IMR-90 (cell line): ENCODE measurements around the gene CARD16. TPM values are rescaled to one million over a fixed set of nuclear protein-coding genes. Genes with fewer than 3 reads are reported as not detected.
"Not testable (repeated sequence)": the region's sequence is repeated elsewhere in the genome, so short reads cannot be mapped to it uniquely, and the experiment has no call there.

Experiments used
- ATAC-seq: fragments of 200-7000 bp; cut with Tn5 transposase; 2 replicates; pipeline ENCODE4 v1.9.1; 2020; ENCODE audit warnings: low read depth, mild to moderate bottlenecking, moderate library complexity
- BruUV-seq: library from RNA; stranded (reverse); fragments of 400-500 nt; replicated peaks from 2 replicates; lab custom pipeline; 2021; lab: Mats Ljungman, UMichigan
- CTCF ChIA-PET: fragments of 300-600 bp; formaldehyde crosslinking; extraction: SDS; loops from one replicate; lab custom pipeline; 2021; ENCODE audit warnings: antibody characterized with exemption; lab: Yijun Ruan, JAX
- POLR2A ChIA-PET: fragments of 300-600 bp; sonication (Branson Sonifier 250); formaldehyde crosslinking; loops from one replicate; lab custom pipeline; 2022; ENCODE audit warnings: antibody characterized with exemption; ENCODE audit not compliant: unreplicated experiment; lab: Charles Lee
- DNase-seq: peaks from one replicate; pipeline ENCODE4 v3.0.0; 2013
- H2AFZ ChIP-seq: replicated peaks from 2 replicates; pipeline ENCODE3; 2013; ENCODE audit warnings: low read length, mild to moderate bottlenecking; ENCODE audit not compliant: poor library complexity
- H2AK5ac ChIP-seq: 2 replicates; pipeline ENCODE4 v1.6.1; 2013; ENCODE audit warnings: low read depth, low read length, inconsistent platforms
- H2AK9ac ChIP-seq: replicated peaks from 2 replicates; pipeline ENCODE3; 2013; ENCODE audit warnings: mild to moderate bottlenecking, low read depth, low read length, moderate library complexity; ENCODE audit not compliant: poor library complexity
- H2BK120ac ChIP-seq: 2 replicates; pipeline ENCODE4 v1.6.1; 2013; ENCODE audit warnings: low read depth, low read length, inconsistent platforms
- H2BK15ac ChIP-seq: 3 replicates; pipeline ENCODE4 v1.6.1; 2013; ENCODE audit warnings: low read depth, low read length, inconsistent platforms
- H2BK20ac ChIP-seq: 2 replicates; pipeline ENCODE4 v1.6.1; 2013; ENCODE audit warnings: low read depth, mild to moderate bottlenecking, inconsistent platforms, low read length, moderate library complexity
- H2BK5ac ChIP-seq: 2 replicates; pipeline ENCODE4 v1.6.1; 2013; ENCODE audit warnings: mild to moderate bottlenecking, low read depth, low read length, inconsistent platforms; ENCODE audit not compliant: poor library complexity, severe bottlenecking
- H3K14ac ChIP-seq: replicated peaks from 2 replicates; pipeline ENCODE4 v1.6.1; 2013; ENCODE audit warnings: low read depth, low read length, inconsistent platforms
- H3K18ac ChIP-seq: 2 replicates; pipeline ENCODE4 v1.6.1; 2013; ENCODE audit warnings: low read depth, low read length, control low read depth
- H3K23ac ChIP-seq: 2 replicates; pipeline ENCODE4 v1.6.1; 2013; ENCODE audit warnings: low read depth, low read length, inconsistent platforms
- H3K27ac ChIP-seq: 2 replicates; pipeline ENCODE4 v1.5.1; 2013; ENCODE audit warnings: mild to moderate bottlenecking, control low read depth, low read length; ENCODE audit not compliant: insufficient read depth
- H3K27me3 ChIP-seq: 2 replicates; pipeline ENCODE4 v1.6.1; 2013; ENCODE audit warnings: low read length; ENCODE audit not compliant: control insufficient read depth, insufficient read depth
- H3K36me3 ChIP-seq: 2 replicates; pipeline ENCODE4 v1.6.1; 2013; ENCODE audit warnings: low read length, mixed read lengths; ENCODE audit not compliant: control insufficient read depth, insufficient read depth
- H3K4ac ChIP-seq: 2 replicates; pipeline ENCODE4 v1.6.1; 2013; ENCODE audit warnings: low read depth, low read length, inconsistent platforms
- H3K4me1 ChIP-seq: 2 replicates; pipeline ENCODE4 v1.6.1; 2013; ENCODE audit warnings: low read length, mixed read lengths; ENCODE audit not compliant: control insufficient read depth, insufficient read depth
- H3K4me2 ChIP-seq: 2 replicates; pipeline ENCODE4 v1.6.1; 2013; ENCODE audit warnings: low read depth, mild to moderate bottlenecking, control low read depth, low read length, moderate library complexity
- H3K4me3 ChIP-seq: 2 replicates; pipeline ENCODE4 v1.5.1; 2013; ENCODE audit warnings: low read depth, mild to moderate bottlenecking, control low read depth, low read length, moderate library complexity; ENCODE audit not compliant: insufficient read depth
- H3K56ac ChIP-seq: 2 replicates; pipeline ENCODE4 v1.6.1; 2013; ENCODE audit warnings: low read length, inconsistent platforms; ENCODE audit not compliant: insufficient read depth; ENCODE audit errors: extremely low read depth
- H3K79me1 ChIP-seq, 2 experiments: 2 replicates each; pipeline ENCODE4 v1.6.1; 2013; ENCODE audit warnings: low read length in 2 of 2, inconsistent platforms in 1 of 2, low read depth in 1 of 2
- H3K9ac ChIP-seq: 2 replicates; pipeline ENCODE4 v1.6.1; 2013; ENCODE audit warnings: low read depth, low read length, control low read depth
- H3K9me1 ChIP-seq: 2 replicates; pipeline ENCODE4 v1.6.1; 2013; ENCODE audit warnings: low read length, inconsistent platforms; ENCODE audit not compliant: insufficient read depth
- H3K9me3 ChIP-seq: 2 replicates; pipeline ENCODE4 v1.6.1; 2013; ENCODE audit warnings: low read length; ENCODE audit not compliant: control insufficient read depth, insufficient read depth
- H4K20me1 ChIP-seq: 2 replicates; pipeline ENCODE4 v1.6.1; 2013; ENCODE audit warnings: low read length, inconsistent platforms; ENCODE audit not compliant: insufficient read depth
- H4K5ac ChIP-seq: 2 replicates; pipeline ENCODE4 v1.6.1; 2013; ENCODE audit warnings: mild to moderate bottlenecking, low read depth, low read length, control low read depth
- H4K8ac ChIP-seq, 2 experiments: 2 replicates each; pipeline ENCODE4 v1.6.1; 2013; ENCODE audit warnings: low read depth in 2 of 2, low read length in 2 of 2, control low read depth in 1 of 2, inconsistent platforms in 1 of 2
- H4K91ac ChIP-seq: 2 replicates; pipeline ENCODE4 v1.6.1; 2013; ENCODE audit warnings: low read depth, low read length, inconsistent platforms; ENCODE audit not compliant: insufficient read depth
- WGBS, 2 experiments: methylation state at CpG; one replicate each; pipeline versions ENCODE4 v1.1.5 to v1.1.7; 2013; ENCODE audit warnings: missing lambda C conversion rate in 2 of 2; ENCODE audit not compliant: insufficient read length in 1 of 2; ENCODE audit errors: extremely low coverage in 2 of 2; 5-methylcytosine and 5-hydroxymethylcytosine counted together
- dilution Hi-C: fragments of 300-500 bp; cut with HindIII; formaldehyde crosslinking; loops from one replicate; pipeline ENCODE4 v1.14.3; 2018; ENCODE audit warnings: low sequenced_read_pairs; ENCODE audit not compliant: unreplicated experiment
- in situ Hi-C: fragments of 300-500 bp; cut with MboI; formaldehyde crosslinking; loops from 3 replicates; pipeline ENCODE4 v1.14.3; 2019; ENCODE audit warnings: low sequenced_read_pairs, inconsistent platforms, mixed read lengths
- intact Hi-C: fragments of 100-400 bp; cut with micrococcal nuclease; formaldehyde crosslinking; loops from 2 replicates; pipeline ENCODE4 v1.10.0; 2022
- polyA plus RNA-seq, 3 experiments: library from polyadenylated mRNA; depleted of rRNA; stranded (reverse); fragments of >200 nt; gene quantifications; 2 replicates each; pipeline ENCODE4 v1.2.3, GENCODE V29; 2012; ENCODE audit warnings: low replicate concordance in 1 of 3
- total RNA-seq: library from RNA; depleted of rRNA; stranded (reverse); fragments of >200 nt; gene quantifications from 2 replicates; pipeline ENCODE4 v1.2.3, GENCODE V29; 2012

The CARD16 gene
- total and polyA plus RNA-seq, 2 of the 4 experiments (the other 2 are of a cell fraction), result 7.9 to 29.2 TPM

DNA sequence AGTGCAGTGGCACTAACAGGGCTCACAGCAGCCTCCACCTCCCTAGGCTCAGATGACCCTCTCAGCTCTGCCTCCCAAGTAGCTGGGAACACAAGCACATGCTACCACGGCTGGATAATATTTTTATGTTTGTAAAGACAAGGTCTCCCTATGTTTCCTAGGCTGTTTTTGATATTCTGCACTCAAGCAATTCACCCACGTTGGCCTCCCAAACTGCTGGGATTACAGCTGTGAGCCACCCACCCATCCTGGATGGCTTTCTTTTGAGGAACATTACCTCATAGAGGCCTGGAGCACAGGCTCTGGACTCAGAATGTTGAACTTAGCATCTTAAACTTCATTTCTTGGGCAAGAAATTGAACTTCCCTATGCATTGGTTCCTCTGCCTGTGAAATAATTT, 26.9 kb upstream of the CARD16 start:
- H2AK9ac ChIP-seq, in situ Hi-C loops, H3K36me3 ChIP-seq, H3K9me1 ChIP-seq, BruUV-seq, CTCF ChIA-PET, DNase-seq, H3K4ac ChIP-seq, dilution Hi-C loops, H4K5ac ChIP-seq, H2BK15ac ChIP-seq, H2BK20ac ChIP-seq, H3K23ac ChIP-seq, H4K91ac ChIP-seq, ATAC-seq, H3K14ac ChIP-seq, H4K8ac ChIP-seq, H3K4me1 ChIP-seq, H2BK5ac ChIP-seq, H3K9ac ChIP-seq, H3K4me2 ChIP-seq, H3K56ac ChIP-seq, intact Hi-C loops, H3K9me3 ChIP-seq, H3K18ac ChIP-seq, H2BK120ac ChIP-seq, POLR2A ChIA-PET, H3K27me3 ChIP-seq, H3K4me3 ChIP-seq, H2AFZ ChIP-seq, H3K27ac ChIP-seq, H4K20me1 ChIP-seq, H3K79me1 ChIP-seq, H2AK5ac ChIP-seq: not testable (repeated sequence)
- no CpG with 5 or more reads among the region's 2 CpGs for WGBS, 2 experiments
